Measurements from ENCODE around the gene BTRC. TPM values are rescaled to one million over a fixed set of nuclear protein-coding genes. Genes with fewer than 3 reads are reported as not detected.
"Not testable (repeated sequence)": the region's sequence is repeated elsewhere in the genome, so short reads cannot be mapped to it uniquely, and the experiment has no call there.

BTRC gene
- total RNA-seq, 2 experiments from 2014 or later, result 13.5 to 15.2 TPM

- no peaks in the 10 kb centered on the region for H3K9me3 Mint-ChIP-seq
- H3K36me3 Mint-ChIP-seq, result peaks cover 3% of the 10 kb centered on the region
- H3K27ac Mint-ChIP-seq, result no peak overlapping the region
- H3K4me1 Mint-ChIP-seq, result no peaks in the 10 kb centered on the region
- ATAC-seq (ENCODE audit: low read depth), result no peak
- no peak overlapping the region for H3K4me3 Mint-ChIP-seq
- no peak for DNase-seq
- H3K27me3 Mint-ChIP-seq, result no peaks in the 10 kb centered on the region
- POLR2A ChIA-PET, result no interaction called here
These were observed 32.1 kb downstream of the BTRC start for GRCh38 chr10:101385866-101386658.

- Mint-ChIP-seq H3K9me3 (no peaks in the 10 kb centered on the region), H3K27me3 (no peaks in the 10 kb centered on the region), H3K27ac (no peak overlapping the region), H3K4me3 (no peak overlapping the region), H3K4me1 (no peaks in the 10 kb centered on the region), H3K36me3 (peaks cover 3% of the 10 kb centered on the region)
- POLR2A ChIA-PET, result no interaction called here
- DNase-seq (no peak), ATAC-seq (ENCODE audit: low read depth) (no peak)
These were observed 32.8 kb downstream of the BTRC start for GRCh38 chr10:101386659-101387259.

DNA sequence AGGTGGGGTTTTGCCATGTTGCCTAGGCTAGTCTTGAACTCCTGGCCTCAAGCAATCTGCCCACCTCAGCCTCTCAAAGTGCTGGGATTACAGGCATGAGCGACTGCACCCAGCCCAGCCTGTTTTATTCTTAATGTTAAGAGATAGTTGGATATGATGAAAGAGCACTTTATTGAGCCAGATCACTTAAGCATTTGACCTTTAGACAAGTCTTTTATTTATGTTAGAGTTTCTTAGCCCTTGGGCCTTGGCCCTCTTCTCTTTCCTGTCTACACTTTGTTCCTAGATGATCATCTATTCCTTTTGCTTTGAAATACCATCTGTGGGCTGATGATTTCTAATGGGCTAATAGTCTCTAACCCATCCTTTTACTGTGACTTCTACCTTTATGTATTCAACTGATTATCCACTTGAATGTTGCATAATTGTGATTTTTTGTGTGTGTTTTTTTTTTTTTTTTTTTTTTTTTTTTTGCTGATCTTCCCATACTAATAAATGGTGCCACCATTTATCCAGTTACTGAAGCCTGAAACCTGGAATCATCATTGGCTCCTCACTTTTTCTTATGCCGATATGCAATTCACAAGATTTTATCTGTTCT is 34.8 kb downstream of the BTRC start:
- Mint-ChIP-seq H3K9me3 (no peaks in the 10 kb centered on the region), H3K4me3 (no peak overlapping the region), H3K27me3 (no peaks in the 10 kb centered on the region), H3K27ac (no peak overlapping the region), H3K4me1 (no peaks in the 10 kb centered on the region), H3K36me3 (peaks cover 1% of the 10 kb centered on the region)
- DNase-seq, result no peak
- POLR2A ChIA-PET, result no interaction called here
- ATAC-seq (ENCODE audit: low read depth), result no peak

DNA sequence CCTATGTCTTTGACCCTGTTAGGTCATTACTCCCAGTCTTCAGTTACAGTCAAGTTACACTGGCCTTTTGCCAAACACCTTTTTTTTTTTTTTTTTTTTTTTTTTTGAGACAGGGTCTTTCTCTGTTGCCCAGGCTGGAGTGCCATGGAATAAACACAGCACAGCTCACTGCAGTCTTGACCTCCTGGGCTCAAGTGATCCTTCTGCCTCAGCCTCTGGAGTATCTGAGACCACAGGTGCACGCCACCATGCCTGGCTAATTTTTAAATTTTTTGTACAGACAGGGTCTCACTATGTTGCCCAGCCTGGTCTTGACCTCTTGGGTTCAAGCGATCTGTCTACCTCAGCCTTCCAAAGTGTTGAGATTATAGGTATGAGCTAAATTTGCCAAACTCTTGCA is 35.6 kb downstream of the BTRC start:
- H3K27ac Mint-ChIP-seq; POLR2A ChIA-PET; H3K36me3 Mint-ChIP-seq; H3K4me1 Mint-ChIP-seq; DNase-seq; H3K9me3 Mint-ChIP-seq; H3K27me3 Mint-ChIP-seq; ATAC-seq (ENCODE audit: low read depth); H3K4me3 Mint-ChIP-seq: not testable (repeated sequence)

GRCh38 chr10:101389986-101390531 is 36.1 kb downstream of the BTRC start:
- Mint-ChIP-seq H3K27me3 (no peaks in the 10 kb centered on the region), H3K4me1 (no peaks in the 10 kb centered on the region), H3K9me3 (no peaks in the 10 kb centered on the region), H3K27ac (no peak overlapping the region), H3K4me3 (no peak overlapping the region), H3K36me3 (peaks cover 1% of the 10 kb centered on the region)
- no peak for ATAC-seq (ENCODE audit: low read depth)
- DNase-seq, result no peak
- POLR2A ChIA-PET, result no interaction called here

GRCh38 chr10:101393378-101393777 is 39.4 kb downstream of the BTRC start:
- H3K36me3 Mint-ChIP-seq, result peaks cover 1% of the 10 kb centered on the region
- peaks cover 3% of the 10 kb centered on the region for H3K4me1 Mint-ChIP-seq
- H3K27ac Mint-ChIP-seq, result no peak overlapping the region
- no peak overlapping the region for H3K4me3 Mint-ChIP-seq
- no peaks in the 10 kb centered on the region for H3K27me3 Mint-ChIP-seq
- no peak for ATAC-seq (ENCODE audit: low read depth)
- no peaks in the 10 kb centered on the region for H3K9me3 Mint-ChIP-seq
- DNase-seq, result no peak
- POLR2A ChIA-PET, result no interaction called here

- Mint-ChIP-seq H3K9me3 (no peaks in the 10 kb centered on the region), H3K27ac (no peak overlapping the region), H3K36me3 (peaks cover 1% of the 10 kb centered on the region), H3K4me1 (peaks cover 3% of the 10 kb centered on the region), H3K4me3 (no peak overlapping the region), H3K27me3 (no peaks in the 10 kb centered on the region)
- no peak for DNase-seq
- POLR2A ChIA-PET, result no interaction called here
- ATAC-seq (ENCODE audit: low read depth), result no peak
These were observed 40.7 kb downstream of the BTRC start for GRCh38 chr10:101394524-101395133.

DNA sequence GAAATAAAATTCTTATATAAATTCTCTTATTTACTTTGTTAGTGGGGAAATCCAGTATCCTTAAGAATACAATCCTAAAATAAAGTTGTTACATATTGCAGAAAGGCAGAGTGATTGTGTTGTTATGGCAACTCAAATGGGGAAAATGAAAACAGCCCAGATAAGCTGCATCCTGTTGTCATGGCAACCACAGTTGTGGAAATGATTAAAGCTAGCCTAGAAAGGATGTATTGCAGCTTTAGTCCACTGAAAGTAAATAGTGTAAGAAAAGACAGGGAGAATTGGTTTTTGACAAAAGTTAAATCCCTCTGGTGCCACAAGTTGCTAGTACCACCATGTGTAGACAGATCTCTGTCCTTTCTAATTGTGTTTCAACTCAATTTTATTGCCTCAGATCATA is 43.2 kb downstream of the BTRC start:
- Mint-ChIP-seq H3K36me3 (no peaks in the 10 kb centered on the region), H3K4me1 (peaks cover 3% of the 10 kb centered on the region), H3K9me3 (no peaks in the 10 kb centered on the region), H3K4me3 (no peak overlapping the region), H3K27ac (no peak overlapping the region), H3K27me3 (no peaks in the 10 kb centered on the region)
- no peak for ATAC-seq (ENCODE audit: low read depth)
- no peak for DNase-seq
- POLR2A ChIA-PET, result no interaction called here

GRCh38 chr10:101400585-101400984 is 46.6 kb downstream of the BTRC start:
- POLR2A ChIA-PET, result no interaction called here
- no peak overlapping the region for H3K4me3 Mint-ChIP-seq
- H3K4me1 Mint-ChIP-seq, result peaks cover 3% of the 10 kb centered on the region
- no peaks in the 10 kb centered on the region for H3K27me3 Mint-ChIP-seq
- no peak overlapping the region for H3K27ac Mint-ChIP-seq
- DNase-seq, result no peak
- H3K9me3 Mint-ChIP-seq, result no peaks in the 10 kb centered on the region
- no peak for ATAC-seq (ENCODE audit: low read depth)
- H3K36me3 Mint-ChIP-seq, result no peaks in the 10 kb centered on the region

- POLR2A ChIA-PET, result no interaction called here
- Mint-ChIP-seq H3K27ac (no peak overlapping the region), H3K9me3 (no peaks in the 10 kb centered on the region), H3K27me3 (no peaks in the 10 kb centered on the region), H3K4me3 (no peak overlapping the region), H3K4me1 (no peaks in the 10 kb centered on the region), H3K36me3 (no peaks in the 10 kb centered on the region)
- ATAC-seq (ENCODE audit: low read depth) (no peak), DNase-seq (no peak)
These were observed 48.7 kb downstream of the BTRC start for GRCh38 chr10:101402711-101403110.

- H3K4me1 Mint-ChIP-seq, result no peaks in the 10 kb centered on the region
- no peak for DNase-seq
- H3K9me3 Mint-ChIP-seq, result no peaks in the 10 kb centered on the region
- ATAC-seq (ENCODE audit: low read depth), result no peak
- H3K4me3 Mint-ChIP-seq, result no peak overlapping the region
- H3K27me3 Mint-ChIP-seq, result no peaks in the 10 kb centered on the region
- POLR2A ChIA-PET, result no interaction called here
- H3K36me3 Mint-ChIP-seq, result no peaks in the 10 kb centered on the region
- H3K27ac Mint-ChIP-seq, result no peak overlapping the region
These were observed 49.2 kb downstream of the BTRC start for GRCh38 chr10:101403161-101403560.

- Mint-ChIP-seq H3K4me3 (no peak overlapping the region), H3K4me1 (no peaks in the 10 kb centered on the region), H3K27me3 (no peaks in the 10 kb centered on the region), H3K9me3 (no peaks in the 10 kb centered on the region), H3K27ac (no peak overlapping the region), H3K36me3 (peaks cover 3% of the 10 kb centered on the region)
- ATAC-seq (ENCODE audit: low read depth), result no peak
- DNase-seq, result no peak
- POLR2A ChIA-PET, result no interaction called here
These were observed 51.0 kb downstream of the BTRC start for GRCh38 chr10:101405001-101405400.

DNA sequence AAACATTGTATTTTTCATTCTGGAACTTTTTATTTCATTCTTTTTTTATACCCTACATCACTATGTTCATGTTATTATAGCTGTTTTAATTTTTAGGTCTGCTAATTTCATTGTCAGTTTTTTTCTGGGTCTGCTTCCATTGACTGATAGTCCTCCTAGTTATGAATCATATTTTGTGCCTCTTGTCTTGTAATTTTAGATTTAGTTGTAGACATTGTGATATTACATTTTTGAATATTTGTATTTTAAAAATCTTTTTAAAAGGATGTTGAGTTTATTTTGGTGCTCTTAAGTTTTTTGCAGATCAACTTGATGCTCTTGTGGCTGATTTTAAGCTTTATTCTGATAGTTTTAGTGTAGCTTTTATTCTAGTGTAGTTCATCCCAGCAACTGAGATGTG is 57.6 kb downstream of the BTRC start:
- Mint-ChIP-seq H3K27ac (no peak overlapping the region), H3K9me3 (no peaks in the 10 kb centered on the region), H3K36me3 (peaks cover 8% of the 10 kb centered on the region), H3K4me3 (no peak overlapping the region), H3K27me3 (no peaks in the 10 kb centered on the region), H3K4me1 (no peaks in the 10 kb centered on the region)
- POLR2A ChIA-PET, result no interaction called here
- no peak for DNase-seq
- no peak for ATAC-seq (ENCODE audit: low read depth)

DNA sequence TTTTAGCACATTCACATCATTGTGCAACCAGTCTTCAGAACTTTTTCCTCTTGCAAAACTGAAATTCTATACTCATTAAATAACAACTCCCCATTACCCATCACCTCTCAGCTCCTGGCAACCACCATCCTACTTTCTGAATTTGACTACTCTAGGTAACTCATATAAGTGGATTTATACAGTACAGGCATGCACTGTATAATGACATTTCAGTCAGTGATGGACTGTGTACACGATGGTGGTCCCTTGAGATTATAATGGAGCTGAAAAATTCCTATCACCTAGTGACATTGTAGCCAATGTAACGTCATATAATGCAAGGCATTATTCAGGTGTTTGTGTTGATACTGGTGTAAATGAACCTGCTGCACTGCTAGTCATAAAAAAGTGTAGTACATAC is 60.1 kb downstream of the BTRC start:
- Mint-ChIP-seq H3K27ac (no peak overlapping the region), H3K36me3 (peaks cover 8% of the 10 kb centered on the region), H3K9me3 (no peaks in the 10 kb centered on the region), H3K4me3 (no peak overlapping the region), H3K4me1 (no peaks in the 10 kb centered on the region), H3K27me3 (no peaks in the 10 kb centered on the region)
- no peak for DNase-seq
- no peak for ATAC-seq (ENCODE audit: low read depth)
- POLR2A ChIA-PET, result no interaction called here
